NCI-H2227 treated with DMSO at 0.1 percent for 48 hours (cell line): ENCODE data around the gene CTIF.

Experiments used
- DNase-seq: peaks from one replicate; lab custom pipeline; 2025; lab: John Stamatoyannopoulos, UW

Gene CTIF

DNA sequence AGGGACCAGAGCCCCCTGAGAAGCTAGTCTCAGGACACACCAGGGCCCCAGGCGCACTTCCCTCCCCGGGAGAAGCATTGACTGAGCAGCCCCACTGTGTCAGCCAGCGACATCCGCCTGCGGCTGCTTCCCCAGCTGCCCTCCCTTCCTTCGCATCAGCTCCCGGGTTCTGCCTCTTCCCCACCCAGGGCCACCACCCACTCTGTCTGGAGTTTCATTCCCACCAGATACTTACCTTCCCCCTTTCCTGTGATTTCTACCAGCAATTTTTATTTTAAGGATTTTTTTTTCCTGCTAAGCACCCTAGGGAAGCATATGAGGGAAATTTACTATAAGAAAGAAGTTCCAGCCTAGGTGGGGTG lies 312.7 kb downstream of the CTIF start:
- DNase-seq: no peak

DNA sequence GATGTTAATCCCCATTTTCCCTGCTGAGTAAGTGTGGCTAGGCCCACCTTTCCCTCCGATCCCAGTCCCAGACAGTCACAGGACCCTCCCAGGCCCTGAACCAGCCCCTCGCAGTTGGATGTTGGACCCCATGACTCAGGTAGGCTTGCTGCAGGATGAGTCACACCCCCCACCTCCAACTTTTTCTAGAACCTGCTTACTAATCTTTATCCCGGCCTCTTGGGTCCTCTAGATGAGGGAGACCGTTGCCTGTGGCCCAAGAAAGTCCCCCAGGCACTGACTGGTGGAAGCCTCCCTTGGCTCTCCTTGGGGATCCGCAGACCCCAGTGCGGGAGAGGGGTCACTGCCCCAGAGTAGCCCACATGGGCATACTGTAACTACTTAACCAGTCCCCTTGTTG lies 313.5 kb downstream of the CTIF start:
- no peak for DNase-seq

DNA sequence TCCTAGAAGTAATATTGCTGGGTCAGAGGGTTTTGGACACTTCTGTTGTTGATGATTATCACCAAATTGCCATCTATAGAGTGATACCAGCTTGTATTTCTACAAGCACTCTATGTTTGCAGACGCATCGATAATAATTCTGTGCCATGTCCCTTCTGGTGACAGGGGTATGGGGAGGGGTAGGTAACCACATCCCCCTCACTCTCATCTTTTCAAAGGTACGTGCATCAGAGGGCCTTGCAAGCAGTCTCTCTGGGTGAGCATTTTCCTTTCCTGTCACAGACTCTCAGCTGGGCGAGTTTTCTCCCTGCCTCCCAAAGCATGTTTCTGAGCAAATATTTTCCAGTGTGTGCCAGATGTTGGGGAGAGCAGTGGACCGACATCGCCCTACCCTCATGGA lies 314.0 kb downstream of the CTIF start:
- DNase-seq: no peak

DNA sequence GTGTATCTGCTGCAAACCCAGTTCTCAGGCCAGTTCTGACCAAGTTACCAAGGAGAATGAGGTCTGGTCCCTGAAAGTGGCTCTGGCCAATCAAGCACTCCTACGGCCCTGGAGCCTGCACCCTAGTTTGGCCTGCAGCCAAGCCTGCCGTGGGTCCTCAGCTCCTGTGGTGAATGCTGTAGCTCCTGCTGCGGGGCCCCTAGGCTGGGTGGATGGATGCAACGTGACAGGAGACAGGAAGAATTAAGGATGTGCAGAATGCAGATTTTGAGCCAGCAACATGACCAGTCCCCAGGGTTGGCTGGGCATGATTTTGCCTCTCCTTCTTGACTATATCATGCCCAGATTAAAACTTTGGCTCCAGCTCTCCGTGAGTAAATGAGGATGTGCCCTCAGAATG lies 314.8 kb downstream of the CTIF start:
- no peak for DNase-seq

DNA sequence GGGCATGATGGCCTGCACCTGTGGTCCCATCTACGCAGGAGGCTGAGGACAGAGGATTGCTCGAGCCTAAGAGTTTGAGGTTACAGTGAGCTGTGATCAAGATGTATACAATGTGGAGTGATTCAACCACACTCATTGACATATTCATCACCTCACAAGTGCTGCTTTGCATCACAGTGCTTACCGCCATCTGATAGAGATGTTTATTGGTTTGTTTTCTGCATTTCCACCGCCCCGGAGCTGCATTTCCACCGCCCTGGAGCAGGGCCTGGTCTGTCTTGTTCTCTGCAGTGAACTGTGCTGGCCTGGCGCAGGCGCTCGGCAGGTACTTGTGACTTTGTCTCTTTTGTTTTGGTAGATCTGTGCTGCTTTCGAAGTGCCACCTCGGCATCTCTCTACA lies 315.9 kb downstream of the CTIF start:
- no peak for DNase-seq

DNA sequence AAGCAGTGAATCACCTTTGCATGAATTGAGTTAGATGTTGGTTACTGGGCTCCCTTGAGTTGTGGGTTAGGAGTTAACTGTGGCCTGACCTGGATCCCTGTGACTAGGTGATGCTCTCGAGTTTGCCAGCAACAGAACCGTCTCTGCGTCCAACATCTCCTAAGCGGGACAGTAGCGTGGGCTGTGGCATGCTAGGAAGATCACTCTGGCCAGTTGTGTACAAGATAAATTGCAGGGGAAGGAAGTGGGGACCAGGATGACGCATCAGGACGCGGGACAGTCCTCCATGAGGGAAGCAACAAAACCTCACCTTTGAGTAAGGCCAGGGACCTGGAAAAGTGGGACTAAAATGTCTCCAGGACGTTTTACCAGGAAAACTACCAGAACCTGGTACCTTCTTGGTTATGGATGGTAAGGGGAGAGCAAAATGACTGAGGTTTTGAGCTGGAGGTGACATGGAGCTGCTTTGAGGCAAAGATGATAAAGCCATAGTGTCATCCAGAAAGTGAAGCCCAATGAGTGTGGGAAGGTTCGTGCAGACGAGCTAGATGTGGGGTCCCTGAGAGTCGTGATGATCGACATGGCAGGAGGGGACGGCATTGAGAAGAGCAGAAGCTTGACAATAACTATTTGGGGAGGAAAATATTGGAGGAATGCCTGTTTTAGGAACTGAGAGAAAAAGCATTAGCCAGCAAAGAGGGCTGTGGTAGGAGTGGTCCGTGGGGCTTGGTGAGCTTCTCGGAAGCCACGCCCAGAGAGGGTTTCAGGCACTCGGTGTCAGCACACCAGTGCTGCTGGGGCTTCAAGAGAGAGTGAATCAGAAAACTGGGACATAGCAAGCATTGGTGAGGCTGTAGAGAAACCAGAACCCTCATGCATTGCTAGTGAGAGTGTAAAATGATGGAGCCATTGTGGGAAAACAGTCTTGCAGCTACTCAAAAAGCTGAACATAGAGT lies 316.9 kb downstream of the CTIF start:
- no peak for DNase-seq

- no peak for DNase-seq
Observed at GRCh38 chr18:48857023-48857694, 318.3 kb downstream of the CTIF start.

GRCh38 chr18:48858676-48859075 lies 319.8 kb downstream of the CTIF start:
- no peak for DNase-seq

DNA sequence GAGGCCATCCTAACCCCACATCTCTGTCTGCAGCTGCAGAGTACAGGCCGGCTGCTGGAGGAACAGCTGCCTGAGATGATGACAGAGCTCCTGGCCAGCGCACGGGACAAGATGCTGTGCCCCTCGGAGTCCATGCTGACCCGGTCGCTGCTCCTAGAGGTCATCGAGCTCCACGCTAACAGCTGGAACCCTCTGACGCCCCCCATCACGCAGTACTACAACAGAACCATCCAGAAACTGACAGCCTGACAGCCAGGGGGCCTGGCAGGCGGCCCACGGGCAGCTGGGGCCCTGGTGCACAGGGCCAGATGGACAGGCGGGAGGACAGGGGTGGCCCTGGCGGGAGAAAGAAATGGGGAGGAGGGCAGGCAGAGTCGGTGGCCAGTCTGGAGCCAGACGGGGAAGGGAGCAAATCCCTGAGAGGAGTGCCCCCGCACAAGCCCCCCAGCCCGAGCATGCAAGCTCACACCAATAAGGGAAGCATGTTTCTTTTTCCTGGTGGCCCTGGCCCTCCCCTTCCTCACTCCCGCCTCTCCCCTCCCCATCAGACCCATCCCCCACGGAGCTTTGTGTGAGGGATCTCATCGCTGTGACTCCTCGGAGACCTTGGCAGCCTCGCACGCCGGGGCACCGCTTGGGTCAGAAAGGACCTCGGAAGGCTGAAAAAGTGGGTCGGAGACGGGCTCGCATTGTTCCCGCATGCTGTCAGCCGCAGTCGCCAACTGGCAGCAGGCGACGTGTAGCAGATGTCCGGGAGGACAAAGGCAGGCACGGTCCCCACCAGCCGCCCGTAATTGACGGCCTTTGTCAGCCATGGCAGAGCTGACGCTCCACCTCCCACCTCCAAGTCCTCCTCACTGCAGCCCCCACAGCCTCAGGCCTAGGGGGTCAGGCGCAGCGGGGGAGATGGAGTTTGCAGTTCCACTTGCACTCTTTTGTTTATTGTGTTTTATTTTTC lies 320.8 kb downstream of the CTIF start:
- DNase-seq: no peak

DNA sequence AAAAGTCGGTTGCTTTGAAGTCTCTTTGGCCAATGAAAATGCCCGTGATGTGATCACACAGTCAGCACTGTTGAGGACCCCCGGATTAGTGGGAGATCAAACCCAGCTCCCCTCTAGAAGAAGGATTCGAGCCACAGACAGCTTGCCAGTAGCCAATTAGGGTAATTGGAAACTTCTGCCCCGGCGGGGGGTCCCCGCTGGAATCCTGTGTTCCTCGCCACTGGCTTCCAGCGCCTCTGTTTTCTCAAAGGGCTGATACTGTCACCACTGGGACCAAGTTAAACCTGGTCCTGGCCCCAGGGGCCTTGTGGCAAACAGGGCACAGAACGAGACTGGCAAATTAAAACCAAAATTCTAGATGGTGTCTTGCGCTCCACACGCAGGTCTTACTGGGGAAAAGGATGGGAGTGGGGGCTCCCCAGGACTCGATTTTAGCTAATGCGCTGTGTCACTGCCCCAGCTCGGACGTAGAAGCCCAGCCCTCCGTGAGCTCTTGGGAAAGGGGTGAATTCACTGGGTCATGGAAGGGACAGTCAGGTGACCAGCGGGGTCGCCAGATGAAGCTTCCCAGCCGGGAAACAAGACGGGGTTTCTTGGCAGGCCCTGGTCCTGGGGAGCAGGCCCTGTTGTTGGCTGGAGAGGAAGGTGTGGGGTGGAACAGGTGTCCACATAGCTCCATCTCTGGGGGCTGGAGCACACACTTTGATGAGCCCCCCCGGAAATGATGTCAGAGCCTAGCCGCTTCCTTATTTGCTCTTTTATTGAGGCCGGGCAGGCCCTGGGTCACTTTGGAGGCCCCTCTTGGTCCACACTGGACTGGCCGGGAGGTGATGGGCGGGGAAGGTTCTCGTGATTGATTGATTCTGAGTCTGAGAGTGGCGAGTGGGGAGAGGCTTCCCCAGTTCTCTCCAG lies 321.7 kb downstream of the CTIF start:
- no peak for DNase-seq

GRCh38 chr18:48861181-48861708 lies 322.4 kb downstream of the CTIF start:
- no peak for DNase-seq

DNA sequence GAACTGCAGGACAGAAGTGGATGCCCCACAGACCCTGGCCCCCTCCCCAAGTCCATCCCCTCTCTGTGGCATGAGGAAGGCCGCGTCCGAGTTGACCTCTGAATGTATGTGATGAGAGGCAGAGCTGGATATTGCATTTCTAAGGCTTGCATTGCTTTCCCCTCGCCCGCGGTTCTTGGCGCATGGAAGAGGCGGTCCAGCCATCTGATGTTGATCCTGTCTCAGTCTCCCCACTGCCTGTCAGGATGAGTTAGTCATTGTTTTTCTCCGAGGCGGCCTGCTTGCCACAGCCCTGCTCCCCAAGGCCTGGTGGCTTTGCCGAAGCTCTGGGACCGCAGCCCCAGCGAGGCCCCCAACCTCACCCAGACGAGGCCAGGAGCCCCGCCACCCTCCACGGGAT lies 323.3 kb downstream of the CTIF start:
- no peak for DNase-seq

GRCh38 chr18:48862678-48863270 lies 323.9 kb downstream of the CTIF start:
- DNase-seq: no peak

GRCh38 chr18:48863432-48864065 lies 324.7 kb downstream of the CTIF start:
- no peak for DNase-seq

GRCh38 chr18:48864876-48865275 lies 326.0 kb downstream of the CTIF start:
- DNase-seq: no peak

- no peak for DNase-seq
Observed at GRCh38 chr18:48866028-48866733, 327.4 kb downstream of the CTIF start.

DNA sequence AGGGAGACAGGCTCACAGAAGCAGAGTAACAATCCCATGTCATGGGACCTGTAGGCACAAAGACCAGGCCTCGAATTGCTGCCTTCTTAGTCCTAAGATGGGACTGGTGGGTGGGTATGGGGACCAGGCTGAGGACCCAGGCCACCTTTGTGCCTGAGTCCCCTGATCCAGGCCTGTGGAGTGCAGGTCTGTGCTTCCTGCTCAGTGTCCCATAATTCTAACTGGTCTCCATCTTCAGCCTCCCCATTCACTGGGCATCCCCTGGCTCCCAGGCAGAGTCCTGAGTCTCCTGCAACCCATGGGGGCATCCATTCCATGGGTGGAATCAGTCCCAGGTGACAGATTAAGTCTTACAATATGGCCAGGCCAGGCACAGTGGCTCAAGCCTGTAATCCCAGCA lies 328.0 kb downstream of the CTIF start:
- no peak for DNase-seq

- no peak for DNase-seq
Observed at GRCh38 chr18:48867978-48868377, 329.1 kb downstream of the CTIF start.
